Progenitor cell of endocrine pancreas (in vitro differentiated cells): ENCODE data around the gene MACROD2. TPM values are rescaled to one million over a fixed set of nuclear protein-coding genes. Genes with fewer than 3 reads are reported as not detected.

Source experiments
- DNase-seq: peaks from one replicate; pipeline ENCODE4 v3.0.0; 2021; ENCODE audit warnings: low spot score; ENCODE audit not compliant: unreplicated experiment
- H3K27ac Mint-ChIP-seq: 2 replicates; pipeline ENCODE4 v1.8.0; 2021; ENCODE audit warnings: mild to moderate bottlenecking, moderate library complexity, mixed read lengths
- H3K27me3 Mint-ChIP-seq: 2 replicates; pipeline ENCODE4 v1.8.0; 2021; ENCODE audit warnings: mixed read lengths
- H3K36me3 Mint-ChIP-seq: 2 replicates; pipeline ENCODE4 v1.8.0; 2022; ENCODE audit warnings: mixed read lengths; ENCODE audit not compliant: insufficient read depth
- H3K4me1 Mint-ChIP-seq: 2 replicates; pipeline ENCODE4 v1.8.0; 2021; ENCODE audit warnings: low read depth, mixed read lengths
- H3K4me3 Mint-ChIP-seq: 2 replicates; pipeline ENCODE4 v1.8.0; 2021; ENCODE audit warnings: low read depth, mild to moderate bottlenecking, moderate library complexity, mixed read lengths
- H3K9me3 Mint-ChIP-seq: 2 replicates; pipeline ENCODE4 v1.8.0; 2021; ENCODE audit warnings: low read depth, mixed read lengths
- total RNA-seq: library from RNA; stranded (reverse); gene quantifications from 2 replicates; pipeline ENCODE4 v1.2.1, GENCODE V29; 2021
- TF ChIP-seq, protein P1 (sequence below): fragments of 200-600 bp; sonication (generic); IDR thresholded peaks from one replicate; pipeline ENCODE4 v1.5.0; 2021; ENCODE audit warnings: antibody characterized with exemption, mild to moderate bottlenecking; ENCODE audit not compliant: unreplicated experiment

The MACROD2 gene
- total RNA-seq, 1 donor from 2014 or later: 7.6 TPM

- DNase-seq: no peak
- H3K36me3 Mint-ChIP-seq: no peaks in the 10 kb centered on the region
- peaks cover 7% of the 10 kb centered on the region for H3K4me1 Mint-ChIP-seq
- TF ChIP-seq, protein P1, sequence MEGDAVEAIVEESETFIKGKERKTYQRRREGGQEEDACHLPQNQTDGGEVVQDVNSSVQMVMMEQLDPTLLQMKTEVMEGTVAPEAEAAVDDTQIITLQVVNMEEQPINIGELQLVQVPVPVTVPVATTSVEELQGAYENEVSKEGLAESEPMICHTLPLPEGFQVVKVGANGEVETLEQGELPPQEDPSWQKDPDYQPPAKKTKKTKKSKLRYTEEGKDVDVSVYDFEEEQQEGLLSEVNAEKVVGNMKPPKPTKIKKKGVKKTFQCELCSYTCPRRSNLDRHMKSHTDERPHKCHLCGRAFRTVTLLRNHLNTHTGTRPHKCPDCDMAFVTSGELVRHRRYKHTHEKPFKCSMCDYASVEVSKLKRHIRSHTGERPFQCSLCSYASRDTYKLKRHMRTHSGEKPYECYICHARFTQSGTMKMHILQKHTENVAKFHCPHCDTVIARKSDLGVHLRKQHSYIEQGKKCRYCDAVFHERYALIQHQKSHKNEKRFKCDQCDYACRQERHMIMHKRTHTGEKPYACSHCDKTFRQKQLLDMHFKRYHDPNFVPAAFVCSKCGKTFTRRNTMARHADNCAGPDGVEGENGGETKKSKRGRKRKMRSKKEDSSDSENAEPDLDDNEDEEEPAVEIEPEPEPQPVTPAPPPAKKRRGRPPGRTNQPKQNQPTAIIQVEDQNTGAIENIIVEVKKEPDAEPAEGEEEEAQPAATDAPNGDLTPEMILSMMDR: no peak
- H3K4me3 Mint-ChIP-seq: no peak overlapping the region
- peaks cover 3% of the 10 kb centered on the region for H3K27me3 Mint-ChIP-seq
- no peak overlapping the region for H3K27ac Mint-ChIP-seq
- H3K9me3 Mint-ChIP-seq: no peaks in the 10 kb centered on the region
These were observed 1171.4 kb downstream of the MACROD2 start for GRCh38 chr20:15166744-15167143.

- Mint-ChIP-seq H3K4me1 (peaks cover 5% of the 10 kb centered on the region), H3K36me3 (no peaks in the 10 kb centered on the region)
- TF ChIP-seq, protein P1: no peak
These were observed 1175.7 kb downstream of the MACROD2 start for GRCh38 chr20:15171016-15171415.

DNA sequence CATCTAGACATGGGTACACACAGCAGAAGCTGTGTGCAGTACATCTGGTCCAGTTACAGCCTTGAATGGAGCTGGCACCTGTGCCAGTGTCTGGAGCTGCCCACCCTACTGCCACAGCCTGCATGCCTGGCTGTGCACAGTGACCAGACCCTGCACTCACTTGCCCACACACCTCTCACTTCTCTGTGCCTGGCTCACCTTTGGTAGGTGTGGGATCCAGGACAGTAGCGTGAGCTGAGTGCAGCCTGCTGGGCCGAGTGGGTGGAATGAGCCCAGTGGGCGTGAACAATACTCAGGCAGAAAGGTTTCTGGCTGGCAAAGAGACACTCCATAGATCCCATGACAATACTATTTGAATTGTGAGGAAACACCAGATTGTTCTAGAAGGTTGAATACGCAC is 1181.6 kb downstream of the MACROD2 start:
- H3K4me3 Mint-ChIP-seq: no peak overlapping the region
- H3K9me3 Mint-ChIP-seq: no peaks in the 10 kb centered on the region
- no peak overlapping the region for H3K27ac Mint-ChIP-seq
- DNase-seq: no peak
- TF ChIP-seq, protein P1: no peak
- no peaks in the 10 kb centered on the region for H3K36me3 Mint-ChIP-seq
- H3K27me3 Mint-ChIP-seq: no peaks in the 10 kb centered on the region
- H3K4me1 Mint-ChIP-seq: no peaks in the 10 kb centered on the region

More at GRCh38 chr20:15171016-15171415, 1175.7 kb downstream of the MACROD2 start:
- Mint-ChIP-seq H3K9me3 (no peaks in the 10 kb centered on the region), H3K27ac (no peak overlapping the region), H3K27me3 (peaks cover 3% of the 10 kb centered on the region), H3K4me3 (no peak overlapping the region)
- no peak for DNase-seq

GRCh38 chr20:15178581-15178980 is 1183.3 kb downstream of the MACROD2 start:
- H3K4me3 Mint-ChIP-seq: no peak overlapping the region
- H3K27ac Mint-ChIP-seq: no peak overlapping the region
- no peaks in the 10 kb centered on the region for H3K9me3 Mint-ChIP-seq
- no peak for DNase-seq
- H3K36me3 Mint-ChIP-seq: no peaks in the 10 kb centered on the region
- no peaks in the 10 kb centered on the region for H3K4me1 Mint-ChIP-seq
- H3K27me3 Mint-ChIP-seq: no peaks in the 10 kb centered on the region
- TF ChIP-seq, protein P1: no peak

DNA sequence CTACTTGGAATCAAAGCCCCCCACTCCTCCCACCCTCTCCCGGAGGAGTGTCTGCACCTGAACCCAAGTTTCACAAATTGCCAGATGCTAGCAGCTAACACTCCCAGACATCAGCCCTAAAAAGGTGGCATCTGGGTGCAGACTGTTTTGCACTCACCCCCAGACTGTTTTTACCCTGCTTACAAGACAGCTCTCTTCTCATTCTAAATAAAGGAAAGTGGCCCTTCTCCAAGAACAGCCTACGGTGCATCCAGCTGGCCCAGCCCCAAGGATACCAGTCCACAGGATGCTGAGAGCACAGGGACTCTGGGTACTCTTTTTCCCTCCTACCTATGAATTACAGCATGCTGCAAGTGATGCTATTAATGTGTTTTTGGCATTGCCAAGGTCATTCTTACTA is 1184.1 kb downstream of the MACROD2 start:
- H3K27me3 Mint-ChIP-seq: no peaks in the 10 kb centered on the region
- no peaks in the 10 kb centered on the region for H3K9me3 Mint-ChIP-seq
- no peak for DNase-seq
- H3K27ac Mint-ChIP-seq: no peak overlapping the region
- H3K36me3 Mint-ChIP-seq: no peaks in the 10 kb centered on the region
- TF ChIP-seq, protein P1: no peak
- no peak overlapping the region for H3K4me3 Mint-ChIP-seq
- no peaks in the 10 kb centered on the region for H3K4me1 Mint-ChIP-seq
